ENCODE data around the gene TPRKB. TPM values are rescaled to one million over a fixed set of nuclear protein-coding genes. Genes with fewer than 3 reads are reported as not detected.
"Not testable (repeated sequence)": the region's sequence is repeated elsewhere in the genome, so short reads cannot be mapped to it uniquely, and the experiment has no call there.

The TPRKB gene
- total RNA-seq, 4 donors from 2014 or later: 16.2 to 25.7 (median 19.7) TPM

GRCh38 chr2:73699437-73699836 is 37.7 kb downstream of the TPRKB start:
- H3K9me3 ChIP-seq: no peaks in the 10 kb centered on the region
- WGBS, 2 donors: 86 to 93% methylated on average over 3 of the region's 3 CpGs

GRCh38 chr2:73698101-73698500 is 39.0 kb downstream of the TPRKB start:
- 71 to 76% methylated on average over 1 of the region's 1 CpG for WGBS, 2 donors
- Histone ChIP-seq H3K27ac (no peak overlapping the region), H3K9me3 (no peaks in the 10 kb centered on the region), H3K27me3 (no peaks in the 10 kb centered on the region), H3K4me3 (replicated peaks in 1 of 3) (no peak overlapping the region), H3K4me1 (no peaks in the 10 kb centered on the region), H3K36me3 (no peaks in the 10 kb centered on the region)
- DNase-seq: no peak
- TF ChIP-seq POLR2A (IDR thresholded peaks at IDR 0.05): no peak
- TF ChIP-seq CTCF (IDR thresholded peaks at IDR 0.05): no peak
- intact Hi-C loops (cut with DNase I): no loop called here

More at GRCh38 chr2:73699437-73699836, 37.7 kb downstream of the TPRKB start:
- DNase-seq: no peak
- no peaks in the 10 kb centered on the region for H3K36me3 ChIP-seq
- intact Hi-C loops (cut with DNase I): no loop called here
- no peaks in the 10 kb centered on the region for H3K4me1 ChIP-seq
- no peaks in the 10 kb centered on the region for H3K27me3 ChIP-seq
- TF ChIP-seq POLR2A (IDR thresholded peaks at IDR 0.05): no peak
- no peak for TF ChIP-seq CTCF (IDR thresholded peaks at IDR 0.05)
- no peak overlapping the region for H3K4me3 ChIP-seq (replicated peaks in 1 of 3)
- no peak overlapping the region for H3K27ac ChIP-seq

DNA sequence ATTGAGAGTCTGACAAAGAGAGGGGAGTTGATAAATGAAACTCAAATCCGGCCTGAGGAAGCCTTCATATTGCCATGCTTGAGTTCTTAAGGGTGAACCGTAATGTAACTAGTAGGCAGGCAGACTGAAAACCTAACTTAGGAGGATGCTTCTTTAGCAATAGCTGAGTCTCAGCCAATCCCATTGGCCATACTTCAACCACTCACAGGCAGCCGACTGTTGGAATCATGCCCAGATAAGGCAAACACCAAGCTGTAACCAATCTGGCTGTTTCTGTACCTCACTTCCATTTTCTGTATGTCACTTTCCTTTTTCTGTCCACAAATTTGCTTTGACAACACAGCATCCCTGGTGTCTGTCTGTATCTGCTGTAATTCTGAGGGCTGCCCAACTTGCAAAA is 39.5 kb downstream of the TPRKB start:
- intact Hi-C loops (cut with DNase I): no loop called here
- Histone ChIP-seq H3K4me3 (replicated peaks in 1 of 3) (no peak overlapping the region), H3K4me1 (no peaks in the 10 kb centered on the region), H3K27me3 (no peaks in the 10 kb centered on the region), H3K36me3 (no peaks in the 10 kb centered on the region), H3K27ac (no peak overlapping the region), H3K9me3 (no peaks in the 10 kb centered on the region)
- no peak for DNase-seq
- WGBS, 2 donors: 70 to 81% methylated on average over 3 of the region's 3 CpGs
- TF ChIP-seq CTCF (IDR thresholded peaks at IDR 0.05) (no peak), POLR2A (IDR thresholded peaks at IDR 0.05) (no peak)

DNA sequence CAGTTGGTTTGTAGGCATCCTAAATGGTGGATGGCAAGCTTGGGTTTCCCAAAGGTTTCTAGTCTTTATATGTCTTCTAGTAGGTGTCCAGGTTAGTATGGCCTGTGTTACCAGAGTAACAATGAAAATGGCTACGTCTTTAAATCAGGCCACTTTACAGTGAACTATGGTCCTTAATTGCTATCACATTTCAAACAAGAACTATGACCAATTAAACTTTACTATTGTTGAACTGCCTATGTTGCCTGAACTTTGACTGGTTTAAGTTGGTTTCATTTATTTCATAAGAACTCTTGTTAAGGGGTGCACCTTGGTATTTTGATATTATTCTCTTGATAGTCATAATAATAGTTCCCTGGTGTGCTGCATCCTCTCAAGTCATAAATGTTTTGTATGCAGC is 40.2 kb downstream of the TPRKB start:
- intact Hi-C loops (cut with DNase I): not testable (repeated sequence)

GRCh38 chr2:73696521-73696920 is 40.6 kb downstream of the TPRKB start:
- H3K36me3 ChIP-seq; DNase-seq; intact Hi-C loops (cut with DNase I); H3K27ac ChIP-seq; H3K27me3 ChIP-seq; H3K4me3 ChIP-seq (replicated peaks in 1 of 3); H3K4me1 ChIP-seq; H3K9me3 ChIP-seq: not testable (repeated sequence)
- 90 to 92% methylated on average over 3 of the region's 3 CpGs for WGBS, 2 donors

More for the DNA sequence above, 40.2 kb downstream of the TPRKB start:
- not testable (repeated sequence) for DNase-seq; H3K9me3 ChIP-seq; H3K27me3 ChIP-seq; H3K4me3 ChIP-seq (replicated peaks in 1 of 3); H3K36me3 ChIP-seq; H3K4me1 ChIP-seq; H3K27ac ChIP-seq
- 92 to 100% methylated on average over 1 of the region's 1 CpG for WGBS, 2 donors

DNA sequence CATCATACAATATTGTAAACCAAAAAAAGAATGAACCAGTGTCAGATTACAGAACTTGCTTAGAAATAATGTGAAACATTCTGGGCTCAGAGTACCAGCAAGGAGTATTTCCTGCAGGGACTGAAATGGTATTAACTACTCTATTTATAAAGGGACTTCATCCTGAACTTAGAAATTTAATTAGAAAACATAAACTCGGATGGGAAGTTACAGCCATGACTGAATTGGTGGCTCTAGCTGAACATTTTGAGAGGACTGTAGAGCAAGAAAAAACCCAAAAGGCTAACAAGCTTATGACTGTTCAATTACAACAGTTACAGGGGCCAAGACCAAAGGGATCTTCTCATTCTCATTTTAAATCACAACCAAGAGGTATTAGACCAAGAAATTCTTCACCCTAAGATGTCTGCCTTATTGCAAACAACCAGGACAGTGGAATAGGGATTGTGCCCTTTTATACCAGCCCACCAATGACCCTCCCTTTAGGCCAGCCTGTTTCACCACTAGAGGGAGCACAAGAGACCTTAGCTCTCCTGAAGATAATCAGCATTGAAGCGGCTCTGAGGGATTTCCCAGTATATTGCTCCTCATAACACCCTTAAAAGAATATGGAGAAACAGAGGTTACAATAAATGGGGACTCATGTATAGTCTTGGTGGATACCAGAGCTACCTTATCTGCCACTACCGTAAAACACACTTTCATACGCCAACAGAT is 46.6 kb downstream of the TPRKB start:
- DNase-seq: peak; percentile 3 to 5
- peak in 2 of 6 experiments; percentile 21 to 51 for TF ChIP-seq CTCF (IDR thresholded peaks at IDR 0.05)
- H3K4me3 ChIP-seq (replicated peaks in 1 of 3); H3K9me3 ChIP-seq; H3K4me1 ChIP-seq; H3K27me3 ChIP-seq; intact Hi-C loops (cut with DNase I); H3K36me3 ChIP-seq; H3K27ac ChIP-seq: not testable (repeated sequence)
- WGBS, 2 donors: 59 to 66% methylated on average over 4 of the region's 4 CpGs

GRCh38 chr2:73688494-73688893 is 48.7 kb downstream of the TPRKB start:
- H3K4me1 ChIP-seq; DNase-seq; H3K9me3 ChIP-seq; H3K4me3 ChIP-seq (replicated peaks in 1 of 3); H3K27me3 ChIP-seq; intact Hi-C loops (cut with DNase I); H3K27ac ChIP-seq; H3K36me3 ChIP-seq: not testable (repeated sequence)
- WGBS, 2 donors: 84 to 94% methylated on average over 5 of the region's 5 CpGs
